ENCODE measurements around the gene DENND4A.

The DENND4A gene

GRCh38 chr15:65659502-65660052 lies 132.5 kb downstream of the DENND4A start:
- DNase-seq, result no peak

GRCh38 chr15:65655457-65655856 lies 136.6 kb downstream of the DENND4A start:
- no peak for DNase-seq

- no peak for DNase-seq
Measured at GRCh38 chr15:65655026-65655425, 137.1 kb downstream of the DENND4A start.

- DNase-seq, result no peak
Measured at GRCh38 chr15:65653801-65654521, 138.1 kb downstream of the DENND4A start.

- no peak for DNase-seq
Measured at GRCh38 chr15:65653341-65653740, 138.8 kb downstream of the DENND4A start.

GRCh38 chr15:65651831-65652749 lies 140.0 kb downstream of the DENND4A start:
- no peak for DNase-seq

- no peak for DNase-seq
Measured at GRCh38 chr15:65651042-65651322, 141.1 kb downstream of the DENND4A start.

GRCh38 chr15:65650312-65651041 lies 141.6 kb downstream of the DENND4A start:
- no peak for DNase-seq

GRCh38 chr15:65646486-65646885 lies 145.6 kb downstream of the DENND4A start:
- DNase-seq, result no peak

- DNase-seq, result no peak
Measured at GRCh38 chr15:65645392-65645791, 146.7 kb downstream of the DENND4A start.

GRCh38 chr15:65644282-65644681 lies 147.8 kb downstream of the DENND4A start:
- no peak for DNase-seq

GRCh38 chr15:65642594-65642993 lies 149.5 kb downstream of the DENND4A start:
- DNase-seq, result no peak

- peak; percentile 99 for DNase-seq
Measured at GRCh38 chr15:65641768-65642475, 150.2 kb downstream of the DENND4A start.

- DNase-seq, result no peak
Measured at GRCh38 chr15:65639509-65639908, 152.6 kb downstream of the DENND4A start.

- DNase-seq, result peak; percentile 82
Measured at GRCh38 chr15:65638681-65639089, 153.4 kb downstream of the DENND4A start.

GRCh38 chr15:65638109-65638508 lies 154.0 kb downstream of the DENND4A start:
- DNase-seq, result no peak

- DNase-seq, result no peak
Measured at GRCh38 chr15:65634356-65634755, 157.7 kb downstream of the DENND4A start.

GRCh38 chr15:65633752-65634151 lies 158.3 kb downstream of the DENND4A start:
- DNase-seq, result no peak

- DNase-seq, result peak; percentile 43 to 76
Measured at GRCh38 chr15:65632780-65633375, 159.2 kb downstream of the DENND4A start.

GRCh38 chr15:65631503-65631902 lies 160.6 kb downstream of the DENND4A start:
- no peak for DNase-seq

GRCh38 chr15:65630760-65631159 lies 161.3 kb downstream of the DENND4A start:
- no peak for DNase-seq

GRCh38 chr15:65629548-65629947 lies 162.5 kb downstream of the DENND4A start:
- no peak for DNase-seq
